A673 (cell line): ENCODE data around the gene CACNA2D1. TPM values are rescaled to one million over a fixed set of nuclear protein-coding genes. Genes with fewer than 3 reads are reported as not detected.
A peak's percentile ranks its signal among the peaks of the same experiment; 100 is the strongest.

Experiments used
- BruUV-seq: library from RNA; stranded (reverse); fragments of 400-500 nt; replicated peaks from 2 replicates; lab custom pipeline; 2021; lab: Mats Ljungman, UMichigan
- CTCF ChIA-PET: fragments of 300-600 bp; sonication (Branson Sonifier 250); formaldehyde crosslinking; loops from one replicate; lab custom pipeline; 2022; ENCODE audit warnings: antibody characterized with exemption; lab: Charles Lee
- POLR2A ChIA-PET: fragments of 300-600 bp; sonication (Branson Sonifier 250); formaldehyde crosslinking; loops from one replicate; lab custom pipeline; 2022; ENCODE audit warnings: antibody characterized with exemption; ENCODE audit not compliant: low non-redundant PET; lab: Charles Lee
- DNase-seq: peaks from one replicate; pipeline ENCODE4 v3.0.0-alpha.2; 2015; ENCODE audit warnings: low spot score
- H3K27ac ChIP-seq: fragments of 200-600 bp; sonication (generic); 2 replicates; pipeline ENCODE4 v1.5.1; 2016; ENCODE audit warnings: mixed run types, low read depth, mild to moderate bottlenecking, mixed read lengths, antibody characterized with exemption, low read length; ENCODE audit not compliant: poor library complexity, severe bottlenecking
- H3K27me3 ChIP-seq: fragments of 200-600 bp; sonication (generic); replicated peaks from 2 replicates; pipeline ENCODE4 v1.6.1; 2017; ENCODE audit warnings: mixed run types, low read depth, mild to moderate bottlenecking, mixed read lengths, antibody characterized with exemption, low read length; ENCODE audit not compliant: insufficient read depth, poor library complexity
- H3K36me3 ChIP-seq: fragments of 200-600 bp; sonication (generic); 2 replicates; pipeline ENCODE4 v1.6.1; 2016; ENCODE audit warnings: mixed run types, mild to moderate bottlenecking, mixed read lengths, antibody characterized with exemption, low read length; ENCODE audit not compliant: insufficient read depth, poor library complexity, severe bottlenecking
- H3K4me1 ChIP-seq: fragments of 200-600 bp; sonication (generic); 2 replicates; pipeline ENCODE4 v1.6.1; 2017; ENCODE audit warnings: mixed run types, mild to moderate bottlenecking, mixed read lengths, antibody characterized with exemption, low read length; ENCODE audit not compliant: insufficient read depth, poor library complexity, severe bottlenecking
- H3K4me3 ChIP-seq: fragments of 200-600 bp; sonication (generic); 2 replicates; pipeline ENCODE4 v1.5.1; 2016; ENCODE audit warnings: low read depth, mixed run types, mild to moderate bottlenecking, mixed read lengths, low read length; ENCODE audit not compliant: poor library complexity, severe bottlenecking
- H3K9me3 ChIP-seq: fragments of 200-600 bp; sonication (generic); 2 replicates; pipeline ENCODE4 v1.6.1; 2016; ENCODE audit warnings: mixed run types, low read depth, mild to moderate bottlenecking, mixed read lengths, antibody characterized with exemption, low read length; ENCODE audit not compliant: poor library complexity, severe bottlenecking
- EZH2 ChIP-seq: fragments of 200-600 bp; sonication (generic); IDR thresholded peaks from 2 replicates; pipeline ENCODE4 v1.6.1; 2017; ENCODE audit warnings: borderline replicate concordance, low read depth, mild to moderate bottlenecking, mixed read lengths, antibody characterized with exemption, low read length; ENCODE audit not compliant: poor library complexity, severe bottlenecking
- intact Hi-C: fragments of 100-400 bp; cut with micrococcal nuclease; formaldehyde crosslinking; loops from one replicate; pipeline ENCODE4 v1.10.0; 2022; ENCODE audit not compliant: unreplicated experiment
- total RNA-seq: library from RNA; stranded (reverse); gene quantifications from 2 replicates; pipeline ENCODE4 v1.2.3, GENCODE V29; 2021
- TF ChIP-seq, protein P1 (sequence below): fragments of 300-800, 200-600 bp; sonication (generic); conservative IDR thresholded peaks from 2 replicates; pipeline ENCODE4 v1.5.1; 2017; ENCODE audit warnings: low read depth, mild to moderate bottlenecking, antibody characterized with exemption, low read length, moderate library complexity, mixed read lengths

The CACNA2D1 gene
- total RNA-seq, 1 experiment from 2014 or later, result 49.1 TPM

DNA sequence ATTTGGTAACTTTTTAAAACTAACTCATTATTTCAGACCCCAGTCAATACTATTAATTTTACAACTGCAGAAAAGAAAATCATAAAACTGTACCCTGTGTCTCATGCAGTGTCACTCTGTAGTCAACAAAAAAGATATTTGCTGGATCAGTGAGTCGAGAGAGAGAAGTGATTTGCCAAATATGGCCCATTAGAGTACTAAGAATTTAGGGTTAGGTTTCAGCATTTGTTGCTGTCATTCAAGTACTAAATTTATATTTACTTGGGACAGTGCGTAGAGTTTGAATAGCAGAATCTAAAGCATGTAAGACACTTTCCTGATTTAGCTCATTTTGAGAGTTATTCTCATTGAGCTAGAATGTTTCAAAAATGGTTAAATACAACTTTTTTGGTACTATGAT is 38.9 kb downstream of the CACNA2D1 start:
- intact Hi-C loops, result no loop called here
- no peaks in the 10 kb centered on the region for H3K36me3 ChIP-seq
- BruUV-seq, result no TSS peak
- no peaks in the 10 kb centered on the region for H3K4me1 ChIP-seq
- ChIA-PET POLR2A (interaction anchor here (0.6 kb wide), 1 partner anchor 131 kb away, joined by 10 read pairs; no protein-coding TSS in a partner anchor), CTCF (no interaction called here)
- TF ChIP-seq, protein P1, sequence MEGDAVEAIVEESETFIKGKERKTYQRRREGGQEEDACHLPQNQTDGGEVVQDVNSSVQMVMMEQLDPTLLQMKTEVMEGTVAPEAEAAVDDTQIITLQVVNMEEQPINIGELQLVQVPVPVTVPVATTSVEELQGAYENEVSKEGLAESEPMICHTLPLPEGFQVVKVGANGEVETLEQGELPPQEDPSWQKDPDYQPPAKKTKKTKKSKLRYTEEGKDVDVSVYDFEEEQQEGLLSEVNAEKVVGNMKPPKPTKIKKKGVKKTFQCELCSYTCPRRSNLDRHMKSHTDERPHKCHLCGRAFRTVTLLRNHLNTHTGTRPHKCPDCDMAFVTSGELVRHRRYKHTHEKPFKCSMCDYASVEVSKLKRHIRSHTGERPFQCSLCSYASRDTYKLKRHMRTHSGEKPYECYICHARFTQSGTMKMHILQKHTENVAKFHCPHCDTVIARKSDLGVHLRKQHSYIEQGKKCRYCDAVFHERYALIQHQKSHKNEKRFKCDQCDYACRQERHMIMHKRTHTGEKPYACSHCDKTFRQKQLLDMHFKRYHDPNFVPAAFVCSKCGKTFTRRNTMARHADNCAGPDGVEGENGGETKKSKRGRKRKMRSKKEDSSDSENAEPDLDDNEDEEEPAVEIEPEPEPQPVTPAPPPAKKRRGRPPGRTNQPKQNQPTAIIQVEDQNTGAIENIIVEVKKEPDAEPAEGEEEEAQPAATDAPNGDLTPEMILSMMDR, result no peak
- no peak for TF ChIP-seq EZH2
- H3K27ac ChIP-seq, result no peak overlapping the region
- no peak for DNase-seq
- peaks cover 6% of the 10 kb centered on the region for H3K9me3 ChIP-seq
- H3K27me3 ChIP-seq, result no peaks in the 10 kb centered on the region
- no peak overlapping the region for H3K4me3 ChIP-seq

DNA sequence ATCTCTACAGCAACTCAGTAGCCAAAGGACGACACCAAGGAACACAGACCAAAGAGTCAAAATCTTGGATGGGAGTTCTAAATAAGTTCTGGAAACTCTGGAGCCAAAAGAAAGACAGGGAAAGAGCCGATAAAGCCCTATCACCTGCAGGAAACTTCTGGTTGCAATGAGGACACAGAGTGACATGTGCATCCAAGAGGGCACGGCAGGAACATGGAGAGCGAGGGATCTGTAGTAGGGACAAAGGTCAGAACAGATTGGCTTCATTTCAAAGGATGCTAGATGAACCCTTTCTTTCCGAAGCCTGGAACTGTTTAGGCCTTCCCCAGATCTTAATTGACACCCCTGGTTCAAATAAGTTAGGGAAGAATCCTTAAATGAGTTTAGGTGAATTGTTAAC is 39.5 kb downstream of the CACNA2D1 start:
- Histone ChIP-seq H3K4me1 (no peaks in the 10 kb centered on the region), H3K4me3 (no peak overlapping the region), H3K27me3 (no peaks in the 10 kb centered on the region), H3K36me3 (no peaks in the 10 kb centered on the region), H3K27ac (no peak overlapping the region), H3K9me3 (peaks cover 6% of the 10 kb centered on the region)
- CTCF ChIA-PET, result no interaction called here
- POLR2A ChIA-PET, result interaction anchor here (0.6 kb wide), 1 partner anchor 131 kb away, joined by 10 read pairs; no protein-coding TSS in a partner anchor
- intact Hi-C loops, result no loop called here
- TF ChIP-seq, protein P1, result no peak
- TF ChIP-seq EZH2, result no peak
- no TSS peak for BruUV-seq
- DNase-seq, result no peak

DNA sequence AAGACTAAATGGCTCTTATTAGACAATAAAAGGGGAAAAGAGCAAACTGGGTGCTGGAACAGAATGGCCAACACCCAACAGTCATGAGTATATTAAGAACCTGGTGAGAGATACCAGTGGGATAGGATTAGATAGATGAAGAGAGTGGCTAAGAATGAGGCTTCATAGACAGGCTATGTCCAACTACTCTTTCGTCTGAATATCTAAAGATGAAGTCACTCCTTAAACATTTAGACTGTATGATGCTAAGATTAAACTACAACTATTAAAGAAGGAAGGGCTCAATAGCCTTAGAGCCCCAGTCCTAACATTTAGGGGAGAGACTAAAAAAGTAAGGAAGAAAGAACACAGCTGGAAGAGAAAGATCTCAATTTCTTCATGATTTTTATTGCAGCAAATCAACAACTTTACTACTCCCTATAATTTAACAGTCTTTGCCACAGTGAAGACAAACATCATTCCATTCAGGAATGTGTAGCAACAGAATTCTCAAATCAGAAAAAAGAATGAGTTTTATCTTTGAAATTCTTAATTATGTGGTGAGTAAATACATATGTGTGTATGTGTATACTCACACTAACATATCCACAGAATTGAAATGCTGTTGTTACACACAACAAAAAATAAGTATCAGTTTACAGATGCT is 45.6 kb downstream of the CACNA2D1 start:
- peak overlapping the region; percentile 45 for H3K27ac ChIP-seq
- no peak overlapping the region for H3K4me3 ChIP-seq
- no peak for DNase-seq
- H3K9me3 ChIP-seq, result no peaks in the 10 kb centered on the region
- H3K4me1 ChIP-seq, result peaks cover 46% of the 10 kb centered on the region
- no peak for TF ChIP-seq EZH2
- TF ChIP-seq, protein P1, result no peak
- intact Hi-C loops, result no loop called here
- POLR2A ChIA-PET, result no interaction called here
- no peaks in the 10 kb centered on the region for H3K27me3 ChIP-seq
- H3K36me3 ChIP-seq, result no peaks in the 10 kb centered on the region
- CTCF ChIA-PET, result no interaction called here
- BruUV-seq, result no TSS peak
